Muscle of leg (tissue), 11 donors: Measurements from ENCODE around the gene TPMT. TPM values are rescaled to one million over a fixed set of nuclear protein-coding genes. Genes with fewer than 3 reads are reported as not detected.

Source experiments
- DNase-seq: peaks from one replicate; pipeline ENCODE4 v3.0.0; 2013
- H3K27ac ChIP-seq: one replicate; pipeline ENCODE4 v1.5.1; 2013; ENCODE audit warnings: mild to moderate bottlenecking, low read length, control low read depth
- H3K27me3 ChIP-seq: one replicate; pipeline ENCODE4 v1.6.1; 2013; ENCODE audit warnings: low read length; ENCODE audit not compliant: control insufficient read depth, insufficient read depth
- H3K36me3 ChIP-seq: one replicate; pipeline ENCODE4 v1.6.1; 2013; ENCODE audit warnings: low read length; ENCODE audit not compliant: control insufficient read depth, insufficient read depth
- H3K4me1 ChIP-seq: one replicate; pipeline ENCODE4 v1.6.1; 2013; ENCODE audit warnings: low read length; ENCODE audit not compliant: control insufficient read depth, insufficient read depth
- H3K4me3 ChIP-seq: one replicate; pipeline ENCODE4 v1.5.1; 2013; ENCODE audit warnings: low read length, control low read depth
- H3K9me3 ChIP-seq: replicated peaks from 2 replicates; pipeline ENCODE4 v1.6.1; 2013; ENCODE audit warnings: low read depth, low read length; ENCODE audit not compliant: control insufficient read depth
- WGBS: methylation state at CpG from one replicate; pipeline ENCODE4 v1.1.5; 2013; ENCODE audit warnings: missing lambda C conversion rate; ENCODE audit not compliant: insufficient coverage; 5-methylcytosine and 5-hydroxymethylcytosine counted together
- polyA plus RNA-seq, 8 donors: library from polyadenylated mRNA; unstranded; fragments of 120-200 nt; gene quantifications; one replicate each; pipeline versions ENCODE4 v1.2.1 to v1.2.3, GENCODE V29; 2013; ENCODE audit warnings: inconsistent platforms in 1 of 8, low replicate concordance in 1 of 8; ENCODE audit not compliant: insufficient read length in 8 of 8, insufficient read depth in 1 of 8
- total RNA-seq: library from RNA; stranded (reverse); fragments of 120-200 nt; gene quantifications from one replicate; pipeline ENCODE4 v1.2.4, GENCODE V29; 2013

Gene TPMT
- total and polyA plus RNA-seq, 9 donors = 4.1 to 6.3 (median 5.3) TPM

DNA sequence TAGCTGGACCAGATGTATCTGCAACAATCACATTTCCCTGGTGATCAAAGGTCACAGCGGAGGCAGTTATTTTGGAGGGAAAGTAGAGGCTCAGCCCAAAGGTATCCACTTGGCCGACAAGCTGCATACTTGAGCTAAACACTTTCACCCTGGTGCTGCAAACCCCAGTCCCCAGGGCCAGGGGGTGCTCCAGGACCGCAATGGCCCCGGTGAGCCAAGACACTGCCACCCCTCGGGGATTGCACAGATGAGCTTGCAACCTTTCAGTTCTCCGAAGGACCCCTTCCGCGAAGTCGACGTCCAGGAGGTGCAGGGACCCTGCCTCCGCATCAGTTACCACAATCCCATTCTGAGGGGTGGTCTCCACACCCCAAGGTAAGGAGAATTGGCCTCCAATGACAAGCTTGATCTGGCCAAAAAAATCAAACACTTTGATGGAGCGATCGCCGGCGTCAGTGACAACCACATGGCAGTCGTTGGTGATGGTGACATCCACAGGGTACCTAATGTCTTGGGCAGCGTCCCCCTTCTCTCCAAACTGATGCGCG lies 33.2 kb downstream of the TPMT start:
- Histone ChIP-seq H3K27ac (no peak overlapping the region), H3K4me3 (no peak overlapping the region), H3K4me1 (peaks cover 7% of the 10 kb centered on the region), H3K36me3 (no peaks in the 10 kb centered on the region), H3K9me3 (peaks cover 4% of the 10 kb centered on the region), H3K27me3 (no peaks in the 10 kb centered on the region)
- DNase-seq = no peak
- 60% methylated on average over 17 of the region's 19 CpGs for WGBS

DNA sequence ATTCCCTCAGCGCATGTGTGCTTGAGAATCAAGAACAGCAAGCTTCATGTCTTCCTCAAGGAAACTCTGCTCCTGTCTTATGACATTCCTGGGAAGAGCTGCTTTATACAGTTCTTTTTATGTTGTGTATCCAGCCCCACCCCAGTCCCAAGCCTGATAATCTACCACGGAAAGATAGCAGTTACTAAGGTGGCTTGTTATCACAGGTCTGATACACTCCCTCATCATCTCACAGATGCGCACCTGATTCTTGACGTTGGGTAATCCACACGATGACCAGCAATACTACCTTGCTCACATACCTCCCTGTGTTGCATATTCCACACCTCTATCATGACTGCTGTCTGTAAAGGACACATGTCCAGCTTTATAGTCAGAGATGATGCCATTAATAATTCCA lies 35.6 kb downstream of the TPMT start:
- no peak overlapping the region for H3K27ac ChIP-seq
- DNase-seq = no peak
- H3K9me3 ChIP-seq = peaks cover 4% of the 10 kb centered on the region
- H3K4me3 ChIP-seq = no peak overlapping the region
- peaks cover 7% of the 10 kb centered on the region for H3K4me1 ChIP-seq
- H3K36me3 ChIP-seq = no peaks in the 10 kb centered on the region
- no peaks in the 10 kb centered on the region for H3K27me3 ChIP-seq
- WGBS = 100% methylated on average over 1 of the region's 5 CpGs

DNA sequence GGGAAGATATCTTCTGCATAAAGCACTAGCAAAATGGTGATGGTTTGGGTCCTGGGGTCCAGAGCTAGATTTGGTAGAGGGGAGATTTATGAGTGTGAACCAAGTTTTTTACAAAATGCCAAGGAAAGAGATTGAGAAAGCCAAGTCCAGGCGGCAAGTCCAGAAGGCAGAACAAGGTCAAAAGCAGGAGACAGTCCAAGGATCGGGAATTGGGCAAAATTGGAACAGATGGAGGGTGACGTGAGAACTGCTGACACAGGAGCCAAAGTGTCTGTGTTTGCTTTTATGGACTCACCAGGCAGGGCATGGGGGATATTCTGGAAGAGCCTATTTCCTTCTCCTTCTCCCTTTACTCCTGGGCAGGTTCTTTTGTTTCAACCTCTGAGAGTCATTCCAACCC lies 36.5 kb downstream of the TPMT start:
- DNase-seq = no peak
- WGBS = 56% methylated on average over 2 of the region's 3 CpGs
- no peak overlapping the region for H3K27ac ChIP-seq
- peaks cover 7% of the 10 kb centered on the region for H3K4me1 ChIP-seq
- no peaks in the 10 kb centered on the region for H3K27me3 ChIP-seq
- H3K36me3 ChIP-seq = no peaks in the 10 kb centered on the region
- H3K4me3 ChIP-seq = no peak overlapping the region
- H3K9me3 ChIP-seq = peaks cover 4% of the 10 kb centered on the region

DNA sequence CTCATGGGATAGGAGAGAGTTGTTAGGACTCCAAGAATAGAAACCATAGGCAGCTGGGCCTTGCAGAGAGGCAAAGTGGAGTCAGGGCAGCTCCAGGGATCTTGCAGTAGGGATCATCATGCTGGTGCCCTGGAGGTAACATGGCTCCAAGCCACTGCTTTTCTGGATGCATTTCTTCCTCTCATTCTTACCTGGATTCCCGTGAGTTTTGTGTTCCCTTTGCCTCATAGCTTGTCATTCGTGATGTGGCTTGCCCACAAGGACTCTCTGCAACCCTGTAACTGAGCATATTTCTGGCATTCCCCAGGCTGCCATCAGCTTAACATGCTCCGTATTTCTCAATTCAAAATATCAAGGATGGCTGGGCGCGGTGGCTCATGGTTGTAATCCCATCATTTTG lies 37.7 kb downstream of the TPMT start:
- Histone ChIP-seq H3K4me3 (no peak overlapping the region), H3K4me1 (peaks cover 2% of the 10 kb centered on the region), H3K36me3 (no peaks in the 10 kb centered on the region), H3K27ac (no peak overlapping the region), H3K9me3 (peaks cover 4% of the 10 kb centered on the region), H3K27me3 (no peaks in the 10 kb centered on the region)
- 79% methylated on average over 5 of the region's 5 CpGs for WGBS
- DNase-seq = no peak

DNA sequence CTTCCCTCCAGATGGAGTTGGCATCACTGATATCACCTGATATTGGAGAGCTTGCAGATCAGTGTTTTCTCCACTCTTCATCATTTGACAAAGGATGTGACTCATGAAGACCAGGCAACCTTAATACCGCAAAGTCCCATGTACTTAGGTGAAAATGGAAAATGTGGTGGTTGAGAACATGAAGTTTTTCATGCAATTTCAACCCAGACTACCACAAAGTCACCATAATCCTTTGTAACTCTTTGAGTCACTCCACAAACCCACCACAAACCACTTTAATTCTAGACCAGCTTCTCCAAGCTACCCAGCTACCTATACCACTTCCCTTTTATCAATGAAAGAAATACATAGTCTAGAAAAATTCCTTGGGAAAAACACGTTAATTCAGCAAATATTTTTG lies 39.5 kb downstream of the TPMT start:
- no peak for DNase-seq
- no peaks in the 10 kb centered on the region for H3K27me3 ChIP-seq
- H3K4me1 ChIP-seq = no peaks in the 10 kb centered on the region
- no peaks in the 10 kb centered on the region for H3K9me3 ChIP-seq
- no peak overlapping the region for H3K4me3 ChIP-seq
- no peaks in the 10 kb centered on the region for H3K36me3 ChIP-seq
- WGBS = no CpG with 5 or more reads among the region's 2 CpGs
- no peak overlapping the region for H3K27ac ChIP-seq

DNA sequence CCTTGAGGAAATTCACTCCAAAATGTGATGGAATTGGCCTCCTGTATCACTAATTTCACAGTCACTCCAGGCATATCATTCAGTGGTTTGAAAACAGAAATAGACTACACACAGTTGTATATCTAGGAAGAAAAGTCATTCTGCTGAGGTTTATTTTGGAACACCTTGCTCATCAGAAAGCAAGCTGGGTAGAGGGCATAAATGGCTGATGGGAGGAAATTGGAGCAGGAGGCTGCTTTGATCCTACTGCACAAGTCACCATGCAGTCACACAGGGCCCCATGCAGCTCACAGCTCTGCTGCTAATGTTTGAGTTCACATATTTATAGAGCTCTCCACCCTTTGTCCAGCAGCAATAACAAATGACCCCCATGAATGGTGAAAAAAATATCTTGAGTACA lies 44.7 kb downstream of the TPMT start:
- DNase-seq = peak; percentile 55
- H3K27ac ChIP-seq = peak overlapping the region; percentile 65

DNA sequence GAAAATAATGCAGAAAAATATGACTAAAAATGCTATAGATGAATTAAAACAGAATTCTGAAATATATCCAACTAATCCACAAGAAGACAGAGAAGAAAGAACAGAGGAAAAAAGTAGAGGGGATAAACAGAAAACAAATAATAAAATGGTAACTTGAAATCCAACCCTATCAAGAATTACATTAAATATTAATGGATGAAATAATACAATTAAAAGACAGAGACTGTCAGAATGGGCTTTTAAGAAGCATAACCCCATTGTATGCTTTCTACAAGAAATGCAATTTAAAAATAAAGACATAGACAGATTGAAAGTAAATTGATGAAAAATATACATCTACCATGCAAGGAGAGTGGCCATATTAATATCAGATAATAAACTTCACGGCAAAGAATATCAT lies 47.8 kb downstream of the TPMT start:
- Histone ChIP-seq H3K27me3 (no peaks in the 10 kb centered on the region), H3K4me3 (no peak overlapping the region), H3K36me3 (no peaks in the 10 kb centered on the region), H3K27ac (no peak overlapping the region), H3K9me3 (no peaks in the 10 kb centered on the region), H3K4me1 (no peaks in the 10 kb centered on the region)
- WGBS = no CpG with 5 or more reads among the region's 1 CpG
- DNase-seq = no peak

More for the DNA sequence above, 44.7 kb downstream of the TPMT start:
- no peak overlapping the region for H3K4me3 ChIP-seq
- H3K36me3 ChIP-seq = no peaks in the 10 kb centered on the region
- no peaks in the 10 kb centered on the region for H3K27me3 ChIP-seq
- no peaks in the 10 kb centered on the region for H3K4me1 ChIP-seq
- H3K9me3 ChIP-seq = no peaks in the 10 kb centered on the region

DNA sequence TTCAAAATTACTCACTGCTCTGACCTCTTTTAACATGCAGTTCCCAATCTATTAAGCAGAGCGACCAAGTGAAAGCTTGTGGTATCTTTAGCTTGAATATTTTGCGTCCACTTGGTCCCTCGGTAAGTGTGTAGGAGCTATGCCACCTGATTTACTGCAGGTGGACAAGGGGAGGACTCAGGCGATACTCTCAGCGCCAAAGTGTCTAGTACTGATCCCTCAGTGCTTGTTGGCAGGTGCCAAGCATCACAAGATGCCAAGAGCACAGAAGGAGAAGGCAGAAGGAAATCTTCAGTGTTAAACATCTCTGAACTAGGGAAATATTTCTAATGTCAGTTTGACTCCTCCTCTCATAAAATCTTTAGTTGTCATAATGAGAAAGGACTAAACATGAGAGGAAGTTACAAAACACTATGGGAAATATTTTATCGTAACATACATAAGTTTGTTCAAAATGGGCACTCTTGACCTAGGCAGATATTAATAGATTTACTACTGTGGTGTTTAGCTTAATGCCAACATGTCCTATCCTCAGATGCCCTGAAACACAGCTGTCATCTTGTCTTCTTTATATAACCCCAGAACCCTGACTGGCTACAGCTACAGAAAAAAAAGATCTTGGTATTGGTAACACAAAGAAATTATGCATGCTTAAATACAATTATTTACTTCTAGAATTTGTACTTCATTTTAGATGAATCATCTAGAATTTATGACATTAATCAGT lies 51.9 kb downstream of the TPMT start:
- peak; percentile 51 for DNase-seq
- H3K4me1 ChIP-seq = no peaks in the 10 kb centered on the region
- H3K36me3 ChIP-seq = no peaks in the 10 kb centered on the region
- H3K4me3 ChIP-seq = no peak overlapping the region
- peak overlapping the region; percentile 69 for H3K27ac ChIP-seq
- H3K9me3 ChIP-seq = no peaks in the 10 kb centered on the region
- no peaks in the 10 kb centered on the region for H3K27me3 ChIP-seq
- 100% methylated on average over 3 of the region's 6 CpGs for WGBS

DNA sequence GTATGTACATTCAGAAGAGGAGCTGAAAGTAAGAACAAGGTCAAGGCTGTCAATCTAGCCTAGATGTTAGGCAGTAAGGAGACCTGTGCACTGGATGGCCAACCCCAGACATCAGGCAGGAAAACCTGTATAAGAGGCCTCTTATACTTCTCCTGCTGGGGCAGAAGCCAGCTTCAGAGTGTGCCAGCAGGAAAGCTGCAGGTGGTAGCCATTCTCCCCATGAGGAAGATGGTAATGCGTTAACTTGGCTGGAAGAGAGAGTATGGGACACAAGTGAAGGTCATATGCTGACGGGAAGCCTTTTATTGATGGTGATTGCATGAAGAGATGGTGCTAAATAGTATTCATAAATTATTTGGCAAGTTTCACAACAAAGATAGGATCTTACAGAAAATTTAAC lies 53.0 kb downstream of the TPMT start:
- Histone ChIP-seq H3K27me3 (no peaks in the 10 kb centered on the region), H3K4me1 (no peaks in the 10 kb centered on the region), H3K27ac (no peak overlapping the region), H3K9me3 (no peaks in the 10 kb centered on the region), H3K36me3 (no peaks in the 10 kb centered on the region), H3K4me3 (no peak overlapping the region)
- DNase-seq = no peak
- no CpG with 5 or more reads among the region's 2 CpGs for WGBS

DNA sequence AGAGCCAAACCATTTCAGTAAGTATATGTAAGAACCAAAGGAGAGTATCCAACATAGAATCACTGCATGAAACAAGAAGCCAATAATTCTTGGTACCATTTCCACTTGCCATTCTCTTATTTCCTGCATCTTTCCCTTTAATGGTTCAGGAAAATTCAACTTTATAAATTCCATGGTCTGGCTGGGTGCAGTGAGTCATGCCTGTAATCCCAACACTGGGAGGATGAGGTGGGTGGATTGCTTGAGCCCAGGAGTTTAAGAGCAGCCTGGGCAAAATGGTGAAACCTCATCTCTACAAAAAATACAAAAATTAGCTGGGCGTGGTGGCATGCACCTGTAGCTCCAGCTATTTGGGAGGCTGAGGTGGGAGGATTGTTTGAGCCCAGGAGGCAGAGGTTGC lies 53.6 kb downstream of the TPMT start:
- DNase-seq = no peak
- H3K9me3 ChIP-seq = no peaks in the 10 kb centered on the region
- no peaks in the 10 kb centered on the region for H3K27me3 ChIP-seq
- H3K4me3 ChIP-seq = no peak overlapping the region
- no peaks in the 10 kb centered on the region for H3K36me3 ChIP-seq
- H3K27ac ChIP-seq = no peak overlapping the region
- WGBS = 80% methylated on average over 1 of the region's 1 CpG
- no peaks in the 10 kb centered on the region for H3K4me1 ChIP-seq

DNA sequence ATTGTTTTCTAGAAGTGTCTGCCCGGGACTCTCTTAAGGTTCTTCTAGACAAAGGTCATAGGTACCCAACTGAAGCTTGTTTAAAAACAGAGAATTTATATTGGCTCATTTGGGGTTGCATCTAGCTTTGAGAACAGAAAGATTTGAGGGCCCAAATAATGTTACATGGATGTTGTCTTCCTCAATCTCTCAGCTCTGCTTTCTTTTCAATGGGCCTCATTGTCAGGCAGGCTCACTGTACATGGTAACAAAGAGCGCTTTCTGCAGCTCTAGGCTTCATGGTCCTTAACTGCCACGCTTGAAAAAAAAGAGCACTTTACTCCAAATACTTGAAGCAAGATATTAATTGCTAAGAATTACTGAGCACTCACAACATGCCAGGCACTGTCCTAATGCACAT lies 54.6 kb downstream of the TPMT start:
- 71% methylated on average over 3 of the region's 3 CpGs for WGBS
- Histone ChIP-seq H3K27me3 (no peaks in the 10 kb centered on the region), H3K4me1 (no peaks in the 10 kb centered on the region), H3K4me3 (no peak overlapping the region), H3K27ac (no peak overlapping the region), H3K36me3 (no peaks in the 10 kb centered on the region), H3K9me3 (no peaks in the 10 kb centered on the region)
- DNase-seq = no peak
